ENCODE measurements around the gene ACTBL2. TPM values are rescaled to one million over a fixed set of nuclear protein-coding genes. Genes with fewer than 3 reads are reported as not detected.

ACTBL2 gene
- total and polyA plus RNA-seq, 5 donors from 2014 or later: not detected

- Mint-ChIP-seq H3K9me3 (peaks cover 0 to 8% (median 0%) of the 10 kb centered on the region in 7 donors), H3K4me1 (no peaks in the 10 kb centered on the region), H3K27me3 (peaks cover 30% of the 10 kb centered on the region), H3K27ac (no peak overlapping the region), H3K4me3 (no peak overlapping the region), H3K36me3 (no peaks in the 10 kb centered on the region)
- H3K4me3 ChIP-seq (ENCODE audit: low read depth, low read length): no peak overlapping the region
- H3K4me1 ChIP-seq (ENCODE audit: control insufficient read depth, insufficient read depth, low read length, poor library complexity, severe bottlenecking): no peaks in the 10 kb centered on the region
- no peaks in the 10 kb centered on the region for H3K9me3 ChIP-seq (ENCODE audit: control insufficient read depth in 2 of 2, low read length in 2 of 2)
- no peak for ATAC-seq (ENCODE audit: low read depth in 2 of 2)
- H3K27me3 ChIP-seq (ENCODE audit: control insufficient read depth, insufficient read depth, low read length): no peaks in the 10 kb centered on the region
- no peak overlapping the region for H3K27ac ChIP-seq (ENCODE audit: insufficient read depth, low read length, poor library complexity, severe bottlenecking)
- no peaks in the 10 kb centered on the region for H3K36me3 ChIP-seq (ENCODE audit: control insufficient read depth, insufficient read depth, low read length)
- no peak for DNase-seq
These were observed 46.9 kb downstream of the ACTBL2 start for GRCh38 chr5:57435701-57436134.

- DNase-seq (no peak), ATAC-seq (ENCODE audit: low read depth in 2 of 2) (no peak)
- H3K36me3 ChIP-seq (ENCODE audit: control insufficient read depth, insufficient read depth, low read length): no peaks in the 10 kb centered on the region
- no peak overlapping the region for H3K4me3 Mint-ChIP-seq
- no peak overlapping the region for H3K27ac ChIP-seq (ENCODE audit: insufficient read depth, low read length, poor library complexity, severe bottlenecking)
- H3K4me1 ChIP-seq (ENCODE audit: control insufficient read depth, insufficient read depth, low read length, poor library complexity, severe bottlenecking): no peaks in the 10 kb centered on the region
- no peaks in the 10 kb centered on the region for H3K9me3 ChIP-seq (ENCODE audit: control insufficient read depth in 2 of 2, low read length in 2 of 2)
- no peak overlapping the region for H3K27ac Mint-ChIP-seq
- H3K4me3 ChIP-seq (ENCODE audit: low read depth, low read length): no peak overlapping the region
- H3K27me3 Mint-ChIP-seq: peaks cover 24% of the 10 kb centered on the region
- peaks cover 0 to 8% (median 0%) of the 10 kb centered on the region in 7 donors for H3K9me3 Mint-ChIP-seq
- H3K36me3 Mint-ChIP-seq: no peaks in the 10 kb centered on the region
- no peaks in the 10 kb centered on the region for H3K27me3 ChIP-seq (ENCODE audit: control insufficient read depth, insufficient read depth, low read length)
- H3K4me1 Mint-ChIP-seq: no peaks in the 10 kb centered on the region
These were observed 47.9 kb downstream of the ACTBL2 start for GRCh38 chr5:57434683-57435082.

GRCh38 chr5:57434227-57434640 is 48.4 kb downstream of the ACTBL2 start:
- H3K4me3 ChIP-seq (ENCODE audit: low read depth, low read length): no peak overlapping the region
- ATAC-seq (ENCODE audit: low read depth in 2 of 2): no peak
- no peaks in the 10 kb centered on the region for H3K4me1 Mint-ChIP-seq

GRCh38 chr5:57432876-57433275 is 49.7 kb downstream of the ACTBL2 start:
- H3K27me3 ChIP-seq (ENCODE audit: control insufficient read depth, insufficient read depth, low read length): no peaks in the 10 kb centered on the region
- Mint-ChIP-seq H3K4me1 (no peaks in the 10 kb centered on the region), H3K9me3 (peaks cover 0 to 7% (median 0%) of the 10 kb centered on the region in 7 donors)

More at GRCh38 chr5:57434227-57434640, 48.4 kb downstream of the ACTBL2 start:
- Mint-ChIP-seq H3K4me3 (no peak overlapping the region), H3K36me3 (no peaks in the 10 kb centered on the region), H3K27me3 (peaks cover 21% of the 10 kb centered on the region), H3K27ac (no peak overlapping the region), H3K9me3 (peaks cover 0 to 8% (median 0%) of the 10 kb centered on the region in 7 donors)
- Histone ChIP-seq H3K27me3 (ENCODE audit: control insufficient read depth, insufficient read depth, low read length) (no peaks in the 10 kb centered on the region), H3K27ac (ENCODE audit: insufficient read depth, low read length, poor library complexity, severe bottlenecking) (no peak overlapping the region), H3K9me3 (ENCODE audit: control insufficient read depth in 2 of 2, low read length in 2 of 2) (no peaks in the 10 kb centered on the region), H3K4me1 (ENCODE audit: control insufficient read depth, insufficient read depth, low read length, poor library complexity, severe bottlenecking) (no peaks in the 10 kb centered on the region), H3K36me3 (ENCODE audit: control insufficient read depth, insufficient read depth, low read length) (no peaks in the 10 kb centered on the region)
- DNase-seq: no peak

GRCh38 chr5:57431759-57432158 is 50.9 kb downstream of the ACTBL2 start:
- no peaks in the 10 kb centered on the region for H3K4me1 Mint-ChIP-seq

More at GRCh38 chr5:57432876-57433275, 49.7 kb downstream of the ACTBL2 start:
- no peaks in the 10 kb centered on the region for H3K36me3 ChIP-seq (ENCODE audit: control insufficient read depth, insufficient read depth, low read length)
- no peaks in the 10 kb centered on the region for H3K9me3 ChIP-seq (ENCODE audit: control insufficient read depth in 2 of 2, low read length in 2 of 2)
- H3K4me3 ChIP-seq (ENCODE audit: low read depth, low read length): no peak overlapping the region
- Mint-ChIP-seq H3K27me3 (peaks cover 19% of the 10 kb centered on the region), H3K36me3 (no peaks in the 10 kb centered on the region), H3K4me3 (no peak overlapping the region), H3K27ac (no peak overlapping the region)
- no peaks in the 10 kb centered on the region for H3K4me1 ChIP-seq (ENCODE audit: control insufficient read depth, insufficient read depth, low read length, poor library complexity, severe bottlenecking)
- ATAC-seq (ENCODE audit: low read depth in 2 of 2) (no peak), DNase-seq (no peak)
- H3K27ac ChIP-seq (ENCODE audit: insufficient read depth, low read length, poor library complexity, severe bottlenecking): no peak overlapping the region

More at GRCh38 chr5:57431759-57432158, 50.9 kb downstream of the ACTBL2 start:
- peaks cover 20% of the 10 kb centered on the region for H3K27me3 Mint-ChIP-seq
- Histone ChIP-seq H3K4me1 (ENCODE audit: control insufficient read depth, insufficient read depth, low read length, poor library complexity, severe bottlenecking) (no peaks in the 10 kb centered on the region), H3K9me3 (ENCODE audit: control insufficient read depth in 2 of 2, low read length in 2 of 2) (no peaks in the 10 kb centered on the region), H3K36me3 (ENCODE audit: control insufficient read depth, insufficient read depth, low read length) (no peaks in the 10 kb centered on the region), H3K27me3 (ENCODE audit: control insufficient read depth, insufficient read depth, low read length) (no peaks in the 10 kb centered on the region), H3K27ac (ENCODE audit: insufficient read depth, low read length, poor library complexity, severe bottlenecking) (no peak overlapping the region), H3K4me3 (ENCODE audit: low read depth, low read length) (no peak overlapping the region)
- H3K27ac Mint-ChIP-seq: no peak overlapping the region
- DNase-seq (no peak), ATAC-seq (ENCODE audit: low read depth in 2 of 2) (no peak)
- peaks cover 0 to 7% (median 0%) of the 10 kb centered on the region in 7 donors for H3K9me3 Mint-ChIP-seq
- no peak overlapping the region for H3K4me3 Mint-ChIP-seq
- no peaks in the 10 kb centered on the region for H3K36me3 Mint-ChIP-seq

All from CD4-positive, CD25-positive, alpha-beta regulatory T cell (primary cell).